ENCODE results near the gene INCENP. TPM values are rescaled to one million over a fixed set of nuclear protein-coding genes. Genes with fewer than 3 reads are reported as not detected.
"Not testable (repeated sequence)": the region's sequence is repeated elsewhere in the genome, so short reads cannot be mapped to it uniquely, and the experiment has no call there.

Gene INCENP
- 10 to 100 TPM; 81.8 to 84.0 TPM for total RNA-seq

- ChIA-PET CTCF (interaction anchor here (1.1 to 1.6 kb wide), 2 partner anchors 16 to 225 kb away, joined by 3 to 9 read pairs; no protein-coding TSS in a partner anchor), POLR2A (no interaction called here)
Observed at GRCh38 chr11:62123669-62124185, at the start of gene INCENP. Gene INCENP (plus strand): TSS chr11:62124011. CDS start chr11:62128162, 4,151 bp downstream.

- POLR2A ChIA-PET = no interaction called here
Observed at GRCh38 chr11:62075438-62075837, 48.4 kb upstream of the INCENP start.

GRCh38 chr11:62077132-62077531, 46.7 kb upstream of the INCENP start:
- CTCF ChIA-PET = no interaction called here
- POLR2A ChIA-PET = no interaction called here

More at GRCh38 chr11:62075438-62075837, 48.4 kb upstream of the INCENP start:
- CTCF ChIA-PET = no interaction called here

- CTCF ChIA-PET = interaction anchor here (0.6 to 3.9 kb wide), 41 partner anchors 8 to 325 kb away, joined by 3 to 85 read pairs (median 4); partner anchors contain the start of gene FEN1
- POLR2A ChIA-PET = interaction anchor here (1.5 kb wide), 1 partner anchor 114 kb away, joined by 13 read pairs; the partner anchor contains the start of gene FTH1
Observed at GRCh38 chr11:62081378-62082291, 42.2 kb upstream of the INCENP start.

DNA sequence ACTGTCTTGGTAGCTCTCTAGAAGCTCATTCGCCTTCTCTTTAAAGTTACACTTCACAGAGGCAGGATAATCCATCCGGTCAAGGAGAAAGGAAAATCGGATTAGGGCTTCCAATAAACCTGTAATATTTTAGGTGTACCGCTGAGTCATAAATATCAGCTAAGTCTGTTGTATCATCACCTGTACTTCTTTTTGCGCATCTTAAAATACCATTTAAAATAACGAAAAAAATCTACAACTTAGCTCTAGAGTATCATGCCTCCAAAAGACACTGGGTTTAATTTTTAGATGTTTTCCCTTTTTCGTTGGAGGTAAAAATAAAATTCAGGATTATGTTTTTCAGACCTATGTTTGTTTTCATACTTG, 41.5 kb upstream of the INCENP start:
- ChIA-PET POLR2A (interaction anchor here (1.5 kb wide), 1 partner anchor 114 kb away, joined by 13 read pairs; the partner anchor contains the start of gene FTH1), CTCF (interaction anchor here (0.6 to 3.9 kb wide), 40 partner anchors 8 to 326 kb away, joined by 3 to 85 read pairs (median 4); partner anchors contain the start of gene FEN1)

DNA sequence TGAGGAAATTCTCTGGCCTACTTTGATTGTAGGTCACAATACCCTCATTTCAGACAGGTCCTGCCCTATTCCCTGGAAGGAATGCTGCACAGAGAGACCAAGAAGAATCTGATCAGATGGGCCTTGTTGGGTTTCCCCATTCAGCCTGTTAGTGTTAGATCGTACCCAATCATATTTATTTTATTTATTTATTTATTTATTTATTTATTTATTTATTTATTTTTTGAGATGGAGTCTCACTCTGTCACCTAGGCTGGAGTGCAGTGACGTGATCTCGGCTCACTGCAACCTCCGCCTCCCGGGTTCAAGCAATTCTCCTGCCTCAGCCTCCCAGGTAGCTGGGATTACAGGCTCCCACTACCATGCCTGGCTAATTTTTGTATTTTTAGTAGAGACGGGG, 39.0 kb upstream of the INCENP start:
- POLR2A ChIA-PET = not testable (repeated sequence)
- CTCF ChIA-PET = interaction anchor here (1.7 to 5.8 kb wide), 2 partner anchors 117 to 186 kb away, joined by 3 to 27 read pairs; no protein-coding TSS in a partner anchor

GRCh38 chr11:62087694-62088093, 36.1 kb upstream of the INCENP start:
- CTCF ChIA-PET = interaction anchor here (5.8 kb wide), 1 partner anchor 189 kb away, joined by 27 read pairs; no protein-coding TSS in a partner anchor
- POLR2A ChIA-PET = no interaction called here

- CTCF ChIA-PET = interaction anchor here (0.7 to 5.8 kb wide), 2 partner anchors 20 to 189 kb away, joined by 4 to 27 read pairs; no protein-coding TSS in a partner anchor
- POLR2A ChIA-PET = no interaction called here
Observed at GRCh38 chr11:62088331-62088933, 35.4 kb upstream of the INCENP start.

GRCh38 chr11:62103141-62103540, 20.7 kb upstream of the INCENP start:
- ChIA-PET CTCF (interaction anchor here (0.6 to 1.0 kb wide), 4 partner anchors 13 to 233 kb away, joined by 3 read pairs; no protein-coding TSS in a partner anchor), POLR2A (no interaction called here)

GRCh38 chr11:62103986-62104385, 19.8 kb upstream of the INCENP start:
- CTCF ChIA-PET = interaction anchor here (0.7 to 1.9 kb wide), 4 partner anchors 22 to 234 kb away, joined by 3 to 4 read pairs (median 4); no protein-coding TSS in a partner anchor
- POLR2A ChIA-PET = no interaction called here

- CTCF ChIA-PET = interaction anchor here (1.9 kb wide), 1 partner anchor 205 kb away, joined by 4 read pairs; no protein-coding TSS in a partner anchor
- POLR2A ChIA-PET = no interaction called here
Observed at GRCh38 chr11:62104816-62105653, 18.8 kb upstream of the INCENP start.

DNA sequence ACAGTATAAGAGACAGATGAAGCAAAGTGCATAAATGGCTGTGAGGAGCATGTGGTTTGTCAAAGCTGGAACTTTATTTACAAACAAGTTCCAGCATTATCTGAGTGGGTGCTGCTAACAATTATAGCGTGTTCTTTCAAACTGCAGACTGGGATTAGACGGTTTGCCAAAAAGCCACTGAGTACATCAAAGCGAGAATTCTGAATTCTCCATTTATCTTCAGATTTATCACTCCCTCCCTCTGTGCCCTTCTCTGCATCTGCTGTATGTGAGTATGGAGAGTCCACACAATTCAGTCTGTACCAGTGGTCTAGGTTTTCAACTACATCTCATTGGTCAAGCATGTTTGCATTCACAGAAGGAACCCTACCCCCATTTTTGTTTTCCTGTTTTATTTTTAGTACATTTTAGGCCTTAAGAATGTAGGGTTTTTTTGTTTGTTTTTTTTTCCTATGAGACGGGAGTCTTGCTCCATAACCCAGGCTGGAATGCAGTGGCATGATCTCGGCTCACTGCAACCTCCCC, 18.1 kb upstream of the INCENP start:
- ChIA-PET POLR2A (no interaction called here), CTCF (interaction anchor here (0.9 to 1.9 kb wide), 3 partner anchors 203 to 392 kb away, joined by 3 to 4 read pairs (median 4); no protein-coding TSS in a partner anchor)

- ChIA-PET POLR2A (no interaction called here), CTCF (interaction anchor here (0.6 to 6.3 kb wide), 26 partner anchors 12 to 372 kb away, joined by 3 to 87 read pairs (median 4); partner anchors contain the start of genes BEST1, FADS3, FEN1 and TMEM258)
Observed at GRCh38 chr11:62108017-62108750, 15.6 kb upstream of the INCENP start.

- ChIA-PET CTCF (interaction anchor here (0.7 to 6.3 kb wide), 12 partner anchors 14 to 373 kb away, joined by 3 to 87 read pairs (median 4); no protein-coding TSS in a partner anchor), POLR2A (no interaction called here)
Observed at GRCh38 chr11:62108971-62109404, 14.8 kb upstream of the INCENP start.

DNA sequence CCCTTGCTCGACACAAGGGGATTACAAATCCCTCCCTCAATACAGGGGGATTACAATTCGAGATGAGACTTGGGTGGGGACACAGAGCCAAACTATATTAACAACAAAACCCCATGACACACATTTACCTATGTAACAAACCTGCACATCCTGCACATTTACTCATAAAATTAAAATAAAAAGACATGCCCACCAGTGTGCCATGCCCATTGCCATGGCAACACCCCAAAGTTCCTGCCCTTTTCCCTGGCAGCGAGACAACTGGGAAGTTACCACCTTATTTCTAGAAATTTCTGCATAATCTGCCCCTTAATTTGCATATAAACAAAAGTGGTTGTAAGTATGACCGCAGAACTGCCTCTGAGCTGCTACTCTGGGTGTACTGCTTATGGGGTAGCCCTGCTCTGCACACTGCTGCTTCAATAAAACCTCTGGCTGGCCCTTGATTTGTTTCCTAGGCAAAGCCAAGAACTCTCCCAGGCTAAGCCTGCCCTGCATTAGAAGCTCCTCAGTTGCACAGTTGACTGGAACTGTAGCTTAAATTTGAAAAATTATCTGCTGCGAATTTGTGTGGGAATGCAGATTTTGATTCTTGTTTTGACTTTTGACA, 8.6 kb upstream of the INCENP start:
- POLR2A ChIA-PET = no interaction called here
- CTCF ChIA-PET = interaction anchor here (0.6 to 1.1 kb wide), 3 partner anchors 12 to 216 kb away, joined by 3 read pairs; no protein-coding TSS in a partner anchor

DNA sequence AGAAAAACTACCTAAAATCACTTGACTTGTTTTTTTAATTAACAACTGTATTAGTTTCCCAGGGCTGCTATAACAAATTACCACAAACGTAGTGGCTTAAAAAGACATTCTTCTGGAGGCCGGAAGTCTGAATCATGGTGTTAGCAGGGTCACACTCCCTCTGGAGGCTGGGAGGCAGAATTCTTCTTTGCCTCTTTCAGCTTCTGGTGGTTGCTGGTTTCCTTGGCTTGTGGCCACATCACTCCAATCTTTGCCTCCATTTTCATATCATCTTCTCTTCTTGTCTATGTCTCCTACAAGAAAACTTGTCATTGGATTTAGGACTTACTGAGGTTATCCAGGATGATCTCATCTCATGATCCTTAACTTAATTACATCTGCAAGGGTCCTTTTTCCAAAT, 7.4 kb upstream of the INCENP start:
- POLR2A ChIA-PET = no interaction called here
- CTCF ChIA-PET = interaction anchor here (1.1 kb wide), 1 partner anchor 218 kb away, joined by 3 read pairs; no protein-coding TSS in a partner anchor

- ChIA-PET POLR2A (no interaction called here), CTCF (interaction anchor here (1.9 to 4.0 kb wide), 2 partner anchors 12 to 38 kb away, joined by 4 to 13 read pairs; no protein-coding TSS in a partner anchor)
Observed at GRCh38 chr11:62119569-62119968, 4.2 kb upstream of the INCENP start.

Data from activated CD8-positive, alpha-beta memory T cell treated with anti-CD3 and anti-CD28 coated beads for 36 hours (primary cell).